HG03442 (cell line): ENCODE measurements around the gene SLC44A1.

Experiments
- ATAC-seq: cut with Tn5 transposase; IDR thresholded peaks from one replicate; pipeline ENCODE4 v1.9.1; 2021; ENCODE audit warnings: mild to moderate bottlenecking, moderate library complexity; ENCODE audit not compliant: unreplicated experiment

Gene SLC44A1

GRCh38 chr9:105376893-105377292, 132.4 kb downstream of the SLC44A1 start:
- ATAC-seq, result no peak

- peak; percentile 99 for ATAC-seq
Measured at GRCh38 chr9:105385381-105385985, 141.0 kb downstream of the SLC44A1 start.

DNA sequence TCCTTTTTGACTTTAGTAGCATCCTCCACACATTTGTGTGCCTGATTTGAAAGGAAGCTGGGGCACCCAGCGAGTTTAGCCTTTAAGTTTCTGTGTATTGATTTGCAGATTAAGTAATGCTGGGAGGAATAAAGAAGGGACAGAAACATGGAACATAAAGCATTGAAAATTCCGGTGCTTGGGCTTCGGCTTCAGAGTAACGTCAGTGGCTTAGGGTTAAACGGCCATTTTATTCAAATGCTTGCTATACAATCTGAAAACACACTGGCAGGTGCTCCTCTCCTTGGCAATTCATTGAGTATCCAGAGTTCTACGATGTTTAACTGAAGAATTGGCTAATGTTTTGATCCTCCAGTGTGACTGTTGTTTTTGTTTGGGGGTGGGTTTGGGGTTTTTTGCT, 145.3 kb downstream of the SLC44A1 start:
- no peak for ATAC-seq

- ATAC-seq, result no peak
Measured at GRCh38 chr9:105390871-105391270, 146.4 kb downstream of the SLC44A1 start.

DNA sequence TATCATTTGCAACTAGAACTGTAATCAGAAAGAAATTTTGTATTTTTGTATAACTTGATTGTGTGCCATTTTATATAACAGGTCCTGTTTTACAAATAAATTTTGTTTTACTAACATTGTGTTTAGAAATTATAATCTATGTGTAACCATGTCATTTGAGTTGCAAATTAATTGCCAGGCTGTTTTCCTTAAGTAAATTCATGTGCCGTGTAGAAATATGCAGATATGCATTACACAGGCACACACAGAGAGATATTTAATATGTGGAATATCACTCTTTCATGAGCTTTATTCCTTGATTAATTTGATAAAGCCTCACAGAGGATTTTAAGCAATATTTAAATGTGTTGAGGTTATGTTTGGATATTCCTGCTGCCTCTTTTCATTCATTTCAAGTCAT, 146.8 kb downstream of the SLC44A1 start:
- no peak for ATAC-seq

- no peak for ATAC-seq
Measured at GRCh38 chr9:105392531-105392930, 148.1 kb downstream of the SLC44A1 start.

- ATAC-seq, result no peak
Measured at GRCh38 chr9:105393576-105394344, 149.3 kb downstream of the SLC44A1 start.

DNA sequence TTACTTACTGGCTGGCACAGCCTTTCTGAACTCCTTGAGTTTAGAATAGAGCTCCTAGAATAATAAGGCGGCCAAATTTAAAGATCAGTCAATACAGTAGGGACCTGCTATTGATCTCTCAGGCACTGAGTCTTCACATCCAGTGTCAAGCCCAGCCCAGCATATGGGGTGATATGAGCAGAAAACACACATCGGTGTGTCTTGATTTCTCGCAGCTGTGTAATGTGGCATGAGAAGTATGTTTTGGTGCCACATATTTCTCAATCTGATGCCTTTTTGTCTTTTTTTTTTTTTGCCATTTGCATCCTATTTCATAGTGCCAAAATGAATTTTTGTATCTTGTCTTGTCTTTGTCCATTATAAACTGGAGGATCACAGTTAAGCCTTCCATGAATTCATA, 152.0 kb downstream of the SLC44A1 start:
- ATAC-seq, result no peak

DNA sequence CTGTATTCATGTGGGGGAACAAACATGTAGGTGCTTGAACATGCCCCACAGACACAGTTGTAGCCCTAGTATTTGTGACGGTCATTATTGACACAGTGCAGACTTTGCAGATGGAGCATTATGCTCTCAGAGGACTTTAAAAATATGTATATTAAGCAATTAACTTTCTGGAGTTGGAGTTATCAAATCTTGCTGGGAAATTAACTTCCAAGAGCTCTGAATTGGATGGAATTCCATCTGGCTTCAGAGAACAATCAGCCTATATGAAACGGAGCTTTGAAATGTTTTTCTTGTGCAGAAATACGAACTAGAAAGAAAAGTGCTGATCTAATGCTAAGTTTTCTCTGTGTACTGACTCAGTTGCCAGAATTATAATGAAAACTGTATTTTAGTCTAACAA, 152.4 kb downstream of the SLC44A1 start:
- ATAC-seq, result no peak

DNA sequence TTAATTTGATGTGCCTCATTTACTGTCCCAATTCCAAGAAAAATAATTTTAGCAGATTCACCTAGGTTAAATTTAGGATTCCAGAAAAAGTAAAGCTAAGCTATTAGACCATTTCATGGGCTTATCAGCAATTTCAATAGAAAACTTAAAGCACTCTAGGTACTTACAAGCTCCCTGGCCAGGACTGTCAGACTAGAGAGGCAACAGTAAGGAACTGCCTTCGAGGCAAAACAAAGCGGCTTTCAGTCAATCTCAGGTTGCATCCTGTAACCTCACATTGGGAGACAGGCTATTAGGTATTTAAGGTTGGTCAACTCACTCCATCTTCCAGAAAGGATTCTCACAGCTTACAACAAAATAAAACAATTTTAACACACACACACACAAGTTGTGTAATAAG, 154.7 kb downstream of the SLC44A1 start:
- no peak for ATAC-seq

- no peak for ATAC-seq
Measured at GRCh38 chr9:105401651-105402050, 157.2 kb downstream of the SLC44A1 start.

GRCh38 chr9:105403552-105404248, 159.2 kb downstream of the SLC44A1 start:
- no peak for ATAC-seq

DNA sequence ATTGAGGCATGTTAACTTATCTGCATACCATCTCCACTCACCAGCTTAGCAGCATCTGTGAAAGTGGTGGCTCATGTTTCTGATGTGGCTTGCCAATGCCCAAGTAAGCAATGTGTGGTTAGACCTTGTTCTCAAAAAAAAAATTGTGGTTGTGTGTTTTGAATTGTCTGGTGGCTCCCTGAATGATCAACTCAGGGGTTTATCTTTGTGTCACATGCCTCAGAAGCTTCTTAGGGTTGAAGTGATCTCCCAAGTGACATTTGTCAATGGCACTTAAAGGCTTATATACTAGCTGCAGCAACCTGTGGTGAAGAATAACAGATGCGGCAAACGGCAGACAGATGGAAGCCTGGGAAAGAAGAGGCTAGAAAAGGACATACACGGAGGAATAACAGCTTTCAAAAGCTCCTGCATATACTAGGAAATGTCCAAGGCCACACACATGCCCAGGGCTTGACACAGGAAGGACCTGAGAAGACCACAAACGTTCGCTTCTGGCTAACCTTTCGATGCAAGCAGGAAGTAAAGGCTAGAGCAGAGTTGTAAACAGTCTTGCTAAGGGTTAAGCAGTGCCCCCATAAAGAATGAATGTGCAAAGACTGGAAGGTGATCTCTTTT, 161.2 kb downstream of the SLC44A1 start:
- peak; percentile 94 for ATAC-seq

DNA sequence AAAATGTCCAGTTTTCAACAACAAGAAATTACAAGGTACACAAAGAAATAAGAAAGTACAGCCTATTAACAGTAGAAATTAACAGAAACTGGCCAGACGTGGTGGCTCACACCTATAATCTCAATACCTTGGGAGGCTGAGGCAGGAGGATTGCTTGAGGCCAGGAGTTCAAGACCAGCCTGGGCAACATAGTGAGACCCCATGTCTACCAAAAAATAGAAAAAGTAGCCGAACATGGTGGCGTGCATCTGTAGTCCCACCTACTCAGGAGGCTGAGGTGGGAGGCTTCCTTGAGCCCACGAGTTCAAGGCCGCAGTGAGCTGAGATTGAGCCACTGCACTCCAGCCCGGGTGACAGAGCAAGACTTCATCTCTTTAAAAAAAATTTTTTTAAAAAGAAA, 161.9 kb downstream of the SLC44A1 start:
- no peak for ATAC-seq

GRCh38 chr9:105413525-105413924, 169.1 kb downstream of the SLC44A1 start:
- no peak for ATAC-seq

GRCh38 chr9:105414947-105415661, 170.7 kb downstream of the SLC44A1 start:
- ATAC-seq, result peak; percentile 73

- ATAC-seq, result no peak
Measured at GRCh38 chr9:105415662-105415980, 171.2 kb downstream of the SLC44A1 start.

DNA sequence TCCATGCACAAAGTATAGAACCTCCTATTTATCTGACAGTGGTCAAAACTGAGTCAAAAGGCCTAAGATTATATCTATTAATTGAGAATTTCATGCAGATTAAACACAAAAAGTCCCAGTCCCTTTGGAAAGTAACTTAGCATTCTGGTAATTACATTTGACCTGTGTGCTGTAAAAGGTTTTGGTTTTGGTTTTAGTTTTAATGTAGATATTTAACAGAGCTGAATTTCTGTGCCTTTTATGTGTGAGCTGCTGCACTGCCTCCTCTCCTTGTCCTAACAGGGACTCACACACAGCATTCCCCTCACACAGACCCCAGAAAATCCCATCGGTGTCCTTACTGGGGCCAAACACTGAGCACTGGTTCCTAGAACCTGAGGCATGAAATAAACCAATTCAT, 172.4 kb downstream of the SLC44A1 start:
- peak; percentile 72 for ATAC-seq

- no peak for ATAC-seq
Measured at GRCh38 chr9:105418588-105419500, 174.4 kb downstream of the SLC44A1 start.
